Testis (tissue), 3 donors: ENCODE data around the gene OR10S1. TPM values are rescaled to one million over a fixed set of nuclear protein-coding genes. Genes with fewer than 3 reads are reported as not detected.
A peak's percentile ranks its signal among the peaks of the same experiment; 100 is the strongest.

ENCODE experiments used
- DNase-seq: peaks from one replicate; pipeline ENCODE4 v3.0.0-alpha.2; 2019
- H3K27ac ChIP-seq, 2 donors: fragments of 200-600 bp; sonication (generic); one replicate each; pipeline ENCODE4 v1.5.1; 2019
- H3K27me3 ChIP-seq: fragments of 200-600 bp; sonication (generic); one replicate; pipeline ENCODE4 v1.5.1; 2019
- H3K36me3 ChIP-seq: fragments of 200-600 bp; sonication (generic); one replicate; pipeline ENCODE4 v1.5.1; 2017; ENCODE audit warnings: low read depth; ENCODE audit errors: missing control alignments
- H3K4me1 ChIP-seq: fragments of 200-600 bp; sonication (generic); one replicate; pipeline ENCODE4 v1.5.1; 2019
- H3K4me3 ChIP-seq, 2 donors: fragments of 200-600 bp; sonication (generic); one replicate each; pipeline ENCODE4 v1.5.1; 2017 to 2019
- H3K9me3 ChIP-seq: fragments of 200-600 bp; sonication (generic); one replicate; pipeline ENCODE4 v1.5.1; 2017
- CTCF ChIP-seq, 3 experiments: fragments of 450-650 bp in 2 of 3; fragments of 200-600 bp in 1 of 3; sonication (generic) in 1 of 3; IDR thresholded peaks; one replicate each; pipeline ENCODE4 v1.5.1; 2016 to 2019; ENCODE audit warnings: antibody characterized with exemption in 3 of 3, mild to moderate bottlenecking in 2 of 3, moderate library complexity in 1 of 3
- POLR2A ChIP-seq: fragments of 450-650 bp; IDR thresholded peaks from one replicate; pipeline ENCODE4 v1.6.1; 2017; ENCODE audit warnings: antibody characterized with exemption, mild to moderate bottlenecking, moderate library complexity
- WGBS, 2 donors: methylation state at CpG; one replicate each; pipeline ENCODE4 v1.1.5; 2018; 5-methylcytosine and 5-hydroxymethylcytosine counted together
- intact Hi-C: fragments of 100-400 bp; cut with DNase I; formaldehyde crosslinking; loops from one replicate; pipeline ENCODE4 v1.15.1; 2023; ENCODE audit warnings: low total_unique reads
- polyA plus RNA-seq: library from polyadenylated mRNA; stranded (reverse); fragments of 350-450 nt; fragmentation: Illumina TruSeq; extraction: RNeasy Lipid Tissue Mini Kit (QIAGEN cat#74804); gene quantifications from one replicate; pipeline ENCODE4 v1.2.3, GENCODE V29; 2014; ENCODE audit warnings: low read depth, low replicate concordance; ENCODE audit not compliant: insufficient read depth
- total RNA-seq, 2 donors: library from RNA; depleted of rRNA; stranded (reverse); fragments of >200 nt; gene quantifications; one replicate each; pipeline ENCODE4 v1.2.3, GENCODE V29; 2016

The OR10S1 gene
- total and polyA plus RNA-seq, 3 donors from 2014 or later: not detected

- H3K36me3 ChIP-seq: no peaks in the 10 kb centered on the region
- TF ChIP-seq CTCF (IDR thresholded peaks at IDR 0.05) (no peak), POLR2A (no peak)
- no peak for DNase-seq
- no peaks in the 10 kb centered on the region for H3K9me3 ChIP-seq
- no peaks in the 10 kb centered on the region for H3K27me3 ChIP-seq
- H3K27ac ChIP-seq: no peak overlapping the region
- no peak overlapping the region for H3K4me3 ChIP-seq
- intact Hi-C loops: no loop called here
- H3K4me1 ChIP-seq: no peaks in the 10 kb centered on the region
- 91 to 92% methylated on average over 5 of the region's 5 CpGs for WGBS, 2 donors
Observed at GRCh38 chr11:123979311-123979710, 1.7 kb upstream of the OR10S1 start.

GRCh38 chr11:123976770-123977560 is 616 bp downstream of the OR10S1 start:
- Histone ChIP-seq H3K27me3 (no peaks in the 10 kb centered on the region), H3K9me3 (no peaks in the 10 kb centered on the region), H3K27ac (no peak overlapping the region), H3K4me3 (no peak overlapping the region), H3K36me3 (no peaks in the 10 kb centered on the region), H3K4me1 (no peaks in the 10 kb centered on the region)
- no peak for DNase-seq
- 75 to 84% methylated on average over 16 to 18 of the region's 18 CpGs for WGBS, 2 donors
- TF ChIP-seq POLR2A (no peak), CTCF (IDR thresholded peaks at IDR 0.05) (no peak)
- intact Hi-C loops: no loop called here

GRCh38 chr11:123973816-123974215 is 3.8 kb downstream of the OR10S1 start:
- H3K4me1 ChIP-seq: no peaks in the 10 kb centered on the region
- TF ChIP-seq POLR2A (no peak), CTCF (IDR thresholded peaks at IDR 0.05) (no peak)
- no peak for DNase-seq
- no peaks in the 10 kb centered on the region for H3K9me3 ChIP-seq
- intact Hi-C loops: no loop called here
- 72 to 93% methylated on average over 1 of the region's 1 CpG for WGBS, 2 donors
- no peak overlapping the region for H3K27ac ChIP-seq
- no peak overlapping the region for H3K4me3 ChIP-seq
- H3K36me3 ChIP-seq: no peaks in the 10 kb centered on the region
- no peaks in the 10 kb centered on the region for H3K27me3 ChIP-seq

GRCh38 chr11:123956752-123957151 is 20.8 kb downstream of the OR10S1 start:
- intact Hi-C loops: no loop called here
- no peak overlapping the region for H3K4me3 ChIP-seq
- H3K9me3 ChIP-seq: no peaks in the 10 kb centered on the region
- no peaks in the 10 kb centered on the region for H3K4me1 ChIP-seq
- H3K27ac ChIP-seq: no peak overlapping the region
- no peaks in the 10 kb centered on the region for H3K27me3 ChIP-seq
- H3K36me3 ChIP-seq: no peaks in the 10 kb centered on the region
- TF ChIP-seq POLR2A: no peak
- no peak for TF ChIP-seq CTCF (IDR thresholded peaks at IDR 0.05)
- no peak for DNase-seq

DNA sequence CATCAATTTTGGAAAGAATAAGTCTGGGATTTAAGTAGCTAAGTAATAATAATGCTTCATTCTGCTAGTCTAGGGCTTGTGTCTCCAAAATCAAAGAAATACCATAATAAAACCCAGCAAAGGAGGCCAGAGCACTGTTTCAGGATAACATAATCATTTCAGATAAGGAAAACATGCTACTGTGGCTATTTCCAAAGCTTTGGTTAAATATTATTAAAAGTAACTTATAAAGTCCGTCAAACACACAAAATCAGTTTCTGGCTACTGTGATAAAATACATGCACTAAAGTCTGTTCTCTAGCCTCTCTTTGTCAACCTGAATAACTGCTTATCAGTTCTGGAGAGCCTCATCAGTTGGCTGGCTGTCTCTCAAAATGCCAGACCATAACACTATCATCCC is 32.4 kb downstream of the OR10S1 start:
- WGBS, 2 donors: 26 to 43% methylated on average over 1 of the region's 1 CpG
- intact Hi-C loops: no loop called here
- peak overlapping the region in 1 of 2 donors; percentile 48 for H3K27ac ChIP-seq
- H3K4me3 ChIP-seq: no peak overlapping the region
- H3K36me3 ChIP-seq: no peaks in the 10 kb centered on the region
- DNase-seq: no peak
- TF ChIP-seq CTCF (IDR thresholded peaks at IDR 0.05) (no peak), POLR2A (no peak)
- H3K4me1 ChIP-seq: peaks cover 7% of the 10 kb centered on the region
- H3K27me3 ChIP-seq: no peaks in the 10 kb centered on the region
- no peaks in the 10 kb centered on the region for H3K9me3 ChIP-seq
